HG03575 (cell line): ENCODE data around the gene MBTPS1.

ENCODE experiments used
- ATAC-seq: cut with Tn5 transposase; IDR thresholded peaks from one replicate; pipeline ENCODE4 v1.9.1; 2021; ENCODE audit not compliant: unreplicated experiment, insufficient number of reproducible peaks, low FRiP score; ENCODE audit errors: extremely low read depth

MBTPS1 gene

DNA sequence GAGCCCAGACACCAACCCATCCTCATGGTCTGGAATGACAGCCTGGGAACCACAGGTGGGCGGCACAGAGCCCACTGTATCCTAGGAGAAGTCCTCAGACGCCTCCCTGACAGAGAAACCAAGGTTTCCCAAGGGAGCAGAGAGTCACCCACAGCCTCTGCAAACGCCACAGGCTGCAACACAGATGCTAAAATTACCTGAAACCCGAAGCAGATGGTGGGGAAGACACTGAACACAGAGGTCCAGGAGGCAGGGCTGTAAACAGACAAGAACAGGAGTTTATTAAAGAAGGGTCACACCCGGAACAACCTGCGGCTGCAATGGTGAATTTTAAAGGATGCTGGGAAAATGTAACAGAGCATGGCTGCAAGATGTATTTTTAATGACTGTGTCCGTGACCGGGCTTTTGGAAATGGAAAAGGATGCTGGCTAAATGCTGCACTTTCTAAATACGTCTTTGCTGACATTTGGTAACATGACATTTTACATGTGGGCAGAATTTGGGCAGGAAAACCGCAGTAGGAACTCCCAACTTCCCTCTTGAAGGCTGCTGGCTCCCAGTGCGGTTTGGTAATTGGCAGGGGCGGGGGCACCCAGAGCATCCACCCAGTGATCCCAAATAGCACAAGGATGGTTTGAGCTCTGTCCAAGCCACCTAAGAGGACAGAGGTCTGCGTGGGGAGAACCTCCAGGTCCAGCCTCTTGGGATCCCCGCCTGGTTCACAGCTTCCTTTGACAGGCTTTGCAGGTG is 87.3 kb downstream of the MBTPS1 start:
- ATAC-seq: no peak

DNA sequence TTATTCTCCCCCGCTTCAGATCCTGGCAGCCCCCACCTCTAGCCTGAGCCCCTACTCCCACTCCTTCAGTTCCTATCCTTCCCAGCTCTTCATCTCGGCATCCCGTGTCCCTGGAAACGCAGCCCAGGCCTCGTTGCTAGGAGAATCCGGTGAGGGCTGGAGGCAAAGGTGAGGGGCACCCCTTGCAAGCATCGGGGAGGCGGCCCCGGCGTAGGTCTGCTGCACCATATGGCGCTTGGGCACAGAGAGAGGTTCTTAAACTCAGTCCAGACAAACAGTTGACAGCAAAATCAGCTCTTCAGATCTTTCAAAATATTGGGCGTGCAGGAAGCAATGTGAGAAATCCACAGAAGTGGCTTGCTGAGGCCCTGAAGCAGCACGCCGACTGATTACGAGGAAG is 89.1 kb downstream of the MBTPS1 start:
- no peak for ATAC-seq

DNA sequence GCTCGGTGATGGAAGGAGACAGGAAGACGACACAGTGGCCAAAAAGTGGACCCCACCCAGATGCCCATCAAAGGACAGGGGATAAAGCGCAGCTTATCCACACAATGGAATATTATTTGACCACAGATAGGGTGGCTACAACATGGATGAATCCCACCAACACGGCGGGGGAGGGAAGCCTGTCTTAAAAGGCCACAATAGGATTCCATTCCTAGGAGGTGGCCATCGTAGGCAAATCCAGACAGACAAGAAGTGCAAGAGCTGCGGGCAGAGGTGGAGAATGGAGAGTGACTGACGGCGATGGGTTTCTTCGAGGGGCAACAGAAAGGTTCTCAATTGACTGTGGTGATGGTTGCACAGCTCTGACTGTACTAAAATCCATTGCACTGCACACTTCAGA is 90.1 kb downstream of the MBTPS1 start:
- no peak for ATAC-seq

DNA sequence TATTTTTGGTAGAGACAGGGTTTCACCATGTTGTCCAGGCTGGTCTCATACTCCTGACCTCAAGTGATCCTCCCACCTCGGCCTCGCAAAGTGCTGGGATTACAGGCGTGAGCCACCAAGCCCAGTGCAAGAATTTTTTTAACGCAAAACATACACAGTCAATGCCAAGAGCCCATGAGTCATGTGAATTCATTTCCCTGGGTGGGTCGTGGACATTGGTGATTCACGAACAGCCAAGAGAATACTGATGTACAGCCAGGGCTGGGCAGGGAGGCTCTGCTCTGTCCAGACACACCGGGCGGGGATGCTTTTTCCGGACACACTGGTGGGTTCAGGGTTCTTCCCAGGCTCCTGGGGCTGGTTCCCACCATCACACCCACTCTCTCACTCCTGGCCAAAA is 91.9 kb downstream of the MBTPS1 start:
- no peak for ATAC-seq

DNA sequence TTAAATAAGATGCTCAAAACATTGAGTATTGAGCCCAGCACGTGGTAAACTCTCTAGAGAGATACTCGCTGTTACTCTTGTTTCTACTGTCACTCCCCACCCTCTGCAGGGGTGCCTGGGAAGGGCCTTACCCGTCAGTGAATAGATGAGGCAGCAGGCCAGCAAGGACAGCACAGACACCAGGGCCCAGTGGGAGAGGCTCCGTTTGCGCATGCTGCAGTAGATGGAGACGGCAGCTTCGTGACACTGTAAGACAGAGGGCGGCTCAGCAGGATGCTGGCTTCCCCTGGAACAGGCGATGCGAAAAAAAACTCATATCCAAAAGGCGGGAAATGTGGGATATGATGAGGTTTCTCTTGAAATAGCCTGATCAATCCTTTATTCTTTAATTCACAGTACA is 94.1 kb downstream of the MBTPS1 start:
- no peak for ATAC-seq

DNA sequence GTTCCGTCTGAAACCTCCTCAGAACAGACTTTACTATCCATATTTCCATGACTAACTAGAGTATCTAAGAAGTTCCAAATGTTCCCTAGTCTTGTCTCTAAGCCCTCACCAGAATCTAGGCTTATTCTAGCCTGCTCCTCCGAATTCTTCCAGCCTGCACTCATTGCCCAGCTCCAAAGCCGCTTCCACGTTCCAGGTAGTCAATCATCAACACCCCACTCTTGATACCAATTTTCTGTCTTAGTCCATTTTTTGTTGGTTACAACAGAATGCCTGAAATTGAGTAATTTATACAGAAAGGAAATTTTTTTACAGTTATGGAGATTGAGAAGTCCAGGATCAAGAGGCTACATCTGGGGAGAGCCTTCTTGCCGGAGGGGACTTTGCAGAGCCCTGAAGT is 95.3 kb downstream of the MBTPS1 start:
- no peak for ATAC-seq

DNA sequence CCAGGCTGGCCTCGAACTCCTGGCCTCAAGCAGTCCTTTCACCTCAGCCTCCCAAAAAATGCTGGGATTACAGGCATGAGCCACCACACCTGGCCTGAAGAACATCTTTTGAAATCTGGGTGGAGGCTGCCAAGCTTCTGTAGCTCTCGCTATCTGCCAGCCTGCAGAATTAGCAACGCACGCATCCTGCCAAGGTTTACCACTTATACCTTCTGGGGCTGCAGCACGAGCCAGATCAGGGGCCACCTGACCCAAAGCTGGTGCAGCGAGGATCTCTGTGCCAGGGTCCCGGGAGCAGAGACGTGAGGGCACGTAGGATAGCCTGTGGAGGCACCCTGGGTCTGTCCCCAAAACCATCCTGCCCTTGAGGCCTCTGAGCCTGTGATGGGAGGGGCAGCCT is 96.4 kb downstream of the MBTPS1 start:
- ATAC-seq: no peak

DNA sequence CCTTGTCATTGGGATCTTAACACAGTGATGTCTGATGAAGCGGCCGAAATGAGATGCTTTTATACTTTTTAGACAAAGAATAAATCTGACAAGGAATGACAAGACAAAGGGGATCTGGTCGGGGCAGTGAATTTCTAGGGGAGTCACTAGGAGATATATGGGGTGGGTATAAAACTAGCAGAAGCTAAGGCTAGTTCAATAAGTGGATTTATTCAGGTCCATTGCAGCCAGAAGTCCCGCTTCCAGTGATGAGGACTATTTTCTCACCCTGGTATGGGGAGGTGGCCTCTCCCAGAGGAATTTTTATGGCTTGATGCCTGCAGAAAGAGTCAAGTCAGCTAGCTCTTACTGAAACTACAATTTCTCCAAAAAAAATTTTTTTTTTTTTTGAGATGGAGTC is 98.0 kb downstream of the MBTPS1 start:
- ATAC-seq: no peak

DNA sequence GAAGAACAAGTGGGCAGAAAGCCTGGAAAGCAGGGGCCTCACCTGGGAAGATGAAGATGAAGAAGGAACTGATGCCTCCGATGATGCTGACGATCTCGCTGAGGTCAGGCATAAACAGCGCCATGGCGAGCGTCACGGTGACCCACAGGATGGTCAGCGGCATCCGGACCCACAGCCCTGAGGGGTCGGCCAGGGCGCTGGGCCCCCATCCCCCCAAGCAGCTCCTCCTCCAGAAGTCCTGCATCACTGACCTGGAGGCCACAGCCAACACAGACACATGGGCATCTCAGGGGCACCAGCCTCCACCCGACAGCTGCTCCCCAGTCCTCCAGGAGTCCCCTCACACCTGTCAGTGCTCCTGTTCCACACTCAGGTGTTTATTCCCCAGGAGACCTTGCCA is 100.3 kb downstream of the MBTPS1 start:
- ATAC-seq: no peak

DNA sequence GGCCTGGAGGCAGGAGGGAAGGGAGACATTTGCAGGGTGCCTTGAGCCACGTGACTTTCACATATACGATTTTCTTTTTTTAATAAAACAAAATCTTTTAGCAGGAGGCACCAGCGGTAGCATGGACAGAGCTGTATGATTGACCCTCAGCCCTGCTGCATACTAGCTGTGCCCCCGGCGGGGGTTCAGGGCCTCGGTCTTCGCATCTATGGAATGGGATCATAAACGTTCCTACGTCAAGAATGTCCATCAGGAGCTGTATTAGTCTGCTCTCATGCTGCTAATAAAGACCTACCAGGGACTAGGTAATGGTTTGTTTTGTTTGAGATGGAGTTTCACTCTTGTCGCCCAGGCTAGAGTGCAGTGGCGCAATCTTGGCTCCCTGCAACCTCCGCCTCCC is 101.3 kb downstream of the MBTPS1 start:
- no peak for ATAC-seq

DNA sequence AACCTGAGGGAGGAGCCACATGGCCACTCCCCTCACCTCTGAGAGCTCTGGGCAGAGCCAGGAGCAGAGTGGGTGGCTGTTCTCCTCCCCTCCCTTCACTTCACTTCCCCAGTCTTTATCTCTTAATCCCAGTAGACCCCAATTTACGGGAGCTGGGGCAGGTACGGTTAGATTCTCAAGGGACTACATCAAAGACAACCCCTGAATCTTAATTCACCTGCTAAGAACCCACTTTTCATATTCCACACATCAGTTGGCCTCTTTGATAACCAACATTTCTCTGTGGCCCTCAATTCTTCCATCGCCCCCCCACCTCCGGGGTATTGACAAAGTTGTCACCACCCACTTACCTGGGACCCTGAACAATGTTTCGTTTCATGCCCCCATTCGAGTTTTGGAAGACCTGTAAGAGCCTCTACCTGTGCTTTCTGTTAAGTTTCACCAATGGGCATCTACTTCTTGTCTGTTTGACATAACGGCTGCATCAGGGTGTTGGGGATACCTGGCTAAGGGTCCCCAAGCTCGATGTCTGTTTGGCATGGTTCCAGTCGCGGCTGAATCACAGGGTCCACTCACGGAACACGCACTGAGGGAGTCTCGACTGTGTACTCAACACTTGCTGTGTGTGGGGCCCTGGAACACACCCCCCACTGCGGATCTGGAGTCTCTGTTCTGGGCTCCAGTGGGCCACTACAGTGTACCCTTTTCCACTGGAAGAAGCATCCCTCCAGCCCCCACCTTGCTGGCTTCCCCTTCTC is 102.0 kb downstream of the MBTPS1 start:
- no peak for ATAC-seq

DNA sequence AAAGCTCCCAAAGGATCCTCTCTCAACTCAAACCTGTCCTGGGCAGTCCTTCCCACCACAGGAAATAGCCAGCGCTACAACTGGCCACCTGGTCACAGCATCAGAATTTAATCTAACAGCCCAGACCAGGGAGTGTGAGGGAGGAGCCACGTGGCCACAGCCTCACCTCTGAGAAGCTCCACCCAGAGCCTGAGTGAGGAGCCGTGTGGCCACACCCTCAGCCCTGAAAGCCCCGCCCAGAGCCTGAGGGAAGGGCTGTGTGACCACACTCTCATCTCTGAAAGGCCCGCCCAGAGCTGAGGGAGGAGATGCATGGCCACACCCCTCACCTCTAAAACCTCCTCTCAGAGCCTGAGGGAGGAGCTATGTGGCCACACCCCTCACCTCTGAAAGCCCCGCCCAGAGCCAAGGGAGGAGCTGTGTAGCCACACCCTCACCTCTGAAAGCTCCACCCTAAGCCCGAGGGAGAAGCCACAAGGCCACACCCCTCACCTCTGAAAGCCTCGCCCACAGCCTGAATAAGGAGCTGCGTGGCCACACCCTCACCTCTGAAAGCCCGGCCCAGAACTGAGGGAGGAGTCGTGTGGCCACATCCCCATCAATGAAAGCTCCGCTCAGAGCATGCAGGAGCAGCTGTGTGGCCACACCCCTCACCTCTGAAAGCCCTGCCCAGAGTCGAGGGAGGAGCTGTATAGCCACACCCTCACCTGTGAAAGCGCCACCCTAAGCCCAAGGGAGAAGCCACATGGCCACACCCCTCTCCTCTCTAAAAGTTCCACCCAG is 102.8 kb downstream of the MBTPS1 start:
- no peak for ATAC-seq

DNA sequence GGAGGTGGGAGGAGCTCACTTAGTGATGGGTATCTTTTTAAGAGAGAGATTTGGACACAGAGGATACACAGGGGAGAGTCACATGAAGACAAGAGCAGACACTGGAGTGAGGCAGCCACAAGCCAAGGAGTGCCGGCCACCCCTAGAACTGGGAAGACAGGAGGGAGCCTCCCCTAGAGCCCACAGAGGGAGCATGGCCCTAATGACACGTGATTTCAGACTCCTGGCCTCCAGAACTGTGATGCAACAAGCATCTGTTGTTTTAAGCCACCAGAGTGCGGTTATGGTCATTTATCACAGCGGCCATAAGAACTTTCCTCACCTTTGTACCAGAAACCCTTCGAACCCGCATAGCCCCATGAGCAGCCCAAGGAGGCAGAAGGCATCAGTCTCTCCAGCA is 107.5 kb downstream of the MBTPS1 start:
- ATAC-seq: no peak

DNA sequence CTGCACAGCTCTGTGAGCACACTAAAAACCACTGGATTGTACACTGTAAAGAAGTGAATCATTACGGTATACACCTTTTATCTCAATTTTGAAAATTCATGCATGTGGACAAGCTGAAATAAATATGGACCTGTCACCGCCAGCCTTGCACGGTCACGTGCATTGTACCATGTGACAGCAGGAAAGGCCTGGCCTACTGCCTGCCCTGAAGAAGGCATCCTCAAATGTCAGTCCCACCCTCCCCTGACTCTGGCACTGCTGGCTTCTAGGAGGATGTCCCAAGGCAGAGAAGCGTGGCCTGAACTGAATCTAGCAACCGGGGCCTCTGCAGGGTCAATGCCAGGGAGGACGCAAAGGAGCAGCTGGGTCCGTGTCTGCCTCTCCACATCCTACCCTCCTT is 108.8 kb downstream of the MBTPS1 start:
- ATAC-seq: no peak

DNA sequence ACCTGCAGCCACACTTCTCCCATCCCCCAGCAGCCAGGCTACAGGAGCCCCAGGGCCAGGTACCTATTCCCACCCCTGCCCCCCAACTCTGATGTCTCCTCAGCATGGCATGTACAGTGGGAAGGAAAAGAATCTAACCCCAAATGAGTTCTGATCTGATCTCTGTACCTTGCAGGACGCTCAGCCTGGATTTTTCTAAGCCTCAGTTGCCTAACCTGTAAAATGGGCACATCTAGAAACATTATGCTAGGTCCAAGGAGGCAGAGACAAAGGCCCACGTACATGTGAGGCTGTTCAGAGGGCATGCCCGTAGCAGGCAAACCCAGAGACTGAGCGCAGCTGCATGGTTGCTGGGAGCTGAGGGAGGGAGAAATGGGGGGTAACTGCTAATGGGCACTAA is 109.2 kb downstream of the MBTPS1 start:
- no peak for ATAC-seq

DNA sequence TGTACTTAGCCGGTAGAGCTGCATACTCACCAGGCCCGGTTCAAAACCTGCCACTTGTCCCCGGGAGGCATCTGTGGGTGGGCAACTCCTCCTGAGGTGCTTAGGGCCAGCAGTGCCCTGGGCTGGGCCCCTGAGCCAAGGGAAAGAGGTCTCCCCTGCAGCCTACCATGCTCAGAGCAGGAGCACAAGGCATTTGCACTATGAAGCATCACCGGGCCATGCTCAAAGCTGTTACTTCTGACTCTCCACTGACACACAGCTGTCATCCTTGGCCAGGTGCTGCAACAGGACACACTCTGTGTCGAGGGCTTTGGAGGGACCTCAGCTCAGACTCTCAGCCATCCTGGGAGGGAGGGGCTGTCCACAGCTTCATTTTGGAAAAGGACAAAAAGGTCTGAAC is 111.4 kb downstream of the MBTPS1 start:
- ATAC-seq: no peak

DNA sequence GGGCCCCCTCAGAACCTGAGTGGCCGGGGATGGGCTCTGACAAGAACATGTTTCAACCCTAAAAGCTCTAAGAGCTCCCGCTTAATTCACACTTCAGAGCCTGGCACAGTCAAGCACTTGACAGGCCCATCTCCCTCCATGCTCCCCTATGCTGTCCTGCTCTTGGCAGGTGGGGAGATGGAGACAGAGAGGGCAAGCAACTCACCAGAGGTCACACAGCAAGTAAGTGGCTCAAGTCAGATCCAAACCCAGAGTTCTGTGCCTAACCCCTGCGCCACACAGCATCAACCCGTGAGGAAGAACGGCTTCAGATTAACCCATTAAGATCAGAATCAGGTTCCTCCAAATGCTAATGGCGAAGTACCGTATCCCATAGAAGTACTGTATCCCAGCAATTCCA is 112.3 kb downstream of the MBTPS1 start:
- ATAC-seq: no peak
